K562 treated with DMSO at 1 percent for 48 hours (cell line): ENCODE results near the gene XYLT1. TPM values are rescaled to one million over a fixed set of nuclear protein-coding genes. Genes with fewer than 3 reads are reported as not detected.

Experiments used
- total RNA-seq: library from RNA; unstranded; fragments of 300-600 nt; gene quantifications from 2 replicates; pipeline ENCODE4 v1.2.3, GENCODE V29; 2022; ENCODE audit warnings: low replicate concordance; ENCODE audit errors: extremely low read depth

The XYLT1 gene, protein sequence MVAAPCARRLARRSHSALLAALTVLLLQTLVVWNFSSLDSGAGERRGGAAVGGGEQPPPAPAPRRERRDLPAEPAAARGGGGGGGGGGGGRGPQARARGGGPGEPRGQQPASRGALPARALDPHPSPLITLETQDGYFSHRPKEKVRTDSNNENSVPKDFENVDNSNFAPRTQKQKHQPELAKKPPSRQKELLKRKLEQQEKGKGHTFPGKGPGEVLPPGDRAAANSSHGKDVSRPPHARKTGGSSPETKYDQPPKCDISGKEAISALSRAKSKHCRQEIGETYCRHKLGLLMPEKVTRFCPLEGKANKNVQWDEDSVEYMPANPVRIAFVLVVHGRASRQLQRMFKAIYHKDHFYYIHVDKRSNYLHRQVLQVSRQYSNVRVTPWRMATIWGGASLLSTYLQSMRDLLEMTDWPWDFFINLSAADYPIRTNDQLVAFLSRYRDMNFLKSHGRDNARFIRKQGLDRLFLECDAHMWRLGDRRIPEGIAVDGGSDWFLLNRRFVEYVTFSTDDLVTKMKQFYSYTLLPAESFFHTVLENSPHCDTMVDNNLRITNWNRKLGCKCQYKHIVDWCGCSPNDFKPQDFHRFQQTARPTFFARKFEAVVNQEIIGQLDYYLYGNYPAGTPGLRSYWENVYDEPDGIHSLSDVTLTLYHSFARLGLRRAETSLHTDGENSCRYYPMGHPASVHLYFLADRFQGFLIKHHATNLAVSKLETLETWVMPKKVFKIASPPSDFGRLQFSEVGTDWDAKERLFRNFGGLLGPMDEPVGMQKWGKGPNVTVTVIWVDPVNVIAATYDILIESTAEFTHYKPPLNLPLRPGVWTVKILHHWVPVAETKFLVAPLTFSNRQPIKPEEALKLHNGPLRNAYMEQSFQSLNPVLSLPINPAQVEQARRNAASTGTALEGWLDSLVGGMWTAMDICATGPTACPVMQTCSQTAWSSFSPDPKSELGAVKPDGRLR
- total RNA-seq: not detected in 2 replicates

DNA sequence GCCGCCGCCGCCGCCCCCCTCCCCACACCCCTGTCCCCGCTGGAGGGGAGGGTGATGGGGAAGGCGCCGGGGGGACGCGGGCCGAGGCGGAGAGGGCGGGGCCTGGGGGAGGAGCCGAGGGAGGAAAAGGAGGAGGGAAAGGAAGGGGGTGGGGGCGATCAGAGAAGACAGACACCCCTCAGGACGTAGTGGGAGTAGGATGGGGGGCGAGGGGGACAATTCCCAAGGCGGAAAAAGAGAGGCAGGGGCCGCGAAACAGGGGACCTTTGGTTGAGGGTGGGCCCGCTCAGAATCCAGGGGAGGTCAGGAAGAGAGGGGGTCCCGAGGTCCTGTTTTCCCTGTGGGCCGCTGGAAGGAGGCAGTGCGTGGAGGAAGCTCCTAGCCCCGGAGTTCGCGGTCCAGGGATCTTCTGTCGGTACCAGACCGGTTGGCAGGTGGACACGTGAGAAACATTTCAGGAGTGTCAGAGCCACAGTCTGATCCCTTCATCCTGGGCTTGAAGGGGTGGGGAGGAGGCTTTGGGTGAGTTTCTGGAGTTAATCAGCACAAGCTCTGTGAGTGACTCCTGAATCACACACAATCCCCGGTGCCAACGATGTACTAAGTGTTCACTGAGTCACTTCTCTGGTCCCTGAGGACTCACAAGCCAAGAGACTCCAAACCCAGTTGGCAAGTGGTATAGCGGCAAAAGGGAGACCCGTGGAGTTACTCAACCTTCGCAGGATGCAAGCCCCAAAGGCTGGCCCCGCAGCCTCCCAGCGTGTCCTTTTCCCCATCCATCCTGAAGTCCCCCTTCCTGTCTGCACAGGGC is at the start of gene XYLT1:
TSS of gene XYLT1 (minus strand) at position 53 of the 811 bp plus-strand sequence. CDS start 164 bp downstream, outside the sequence.

